Type B pancreatic cell (in vitro differentiated cells): ENCODE measurements around the gene RAG2. TPM values are rescaled to one million over a fixed set of nuclear protein-coding genes. Genes with fewer than 3 reads are reported as not detected.

Experiments
- DNase-seq: peaks from one replicate; pipeline ENCODE4 v3.0.0; 2021; ENCODE audit warnings: mixed read lengths; ENCODE audit not compliant: unreplicated experiment; ENCODE audit errors: extremely low spot score
- H3K27ac Mint-ChIP-seq: 2 replicates; pipeline ENCODE4 v1.8.0; 2021; ENCODE audit warnings: mild to moderate bottlenecking, mixed read lengths
- H3K27me3 Mint-ChIP-seq: 2 replicates; pipeline ENCODE4 v1.8.0; 2021; ENCODE audit warnings: mixed read lengths
- H3K36me3 Mint-ChIP-seq: 2 replicates; pipeline ENCODE4 v1.8.0; 2021; ENCODE audit warnings: mixed read lengths
- H3K4me1 Mint-ChIP-seq: one replicate; pipeline ENCODE4 v1.8.0; 2021; ENCODE audit warnings: mixed read lengths; ENCODE audit not compliant: unreplicated experiment
- H3K4me3 Mint-ChIP-seq: 2 replicates; pipeline ENCODE4 v1.8.0; 2021; ENCODE audit warnings: mild to moderate bottlenecking, mixed read lengths
- H3K9me3 Mint-ChIP-seq: 2 replicates; pipeline ENCODE4 v1.8.0; 2021; ENCODE audit warnings: mixed read lengths
- CTCF ChIP-seq: fragments of 200-600 bp; sonication (generic); conservative IDR thresholded peaks from 2 replicates; pipeline ENCODE4 v1.5.0; 2021; ENCODE audit warnings: antibody characterized with exemption, mild to moderate bottlenecking
- total RNA-seq: library from RNA; stranded (reverse); gene quantifications from 2 replicates; pipeline ENCODE4 v1.2.1, GENCODE V29; 2021; ENCODE audit warnings: low replicate concordance

RAG2 gene
- total RNA-seq, 1 donor from 2014 or later, result not detected

- no peaks in the 10 kb centered on the region for H3K9me3 Mint-ChIP-seq
- H3K4me3 Mint-ChIP-seq, result no peak overlapping the region
- no peak for TF ChIP-seq CTCF
- no peak overlapping the region for H3K27ac Mint-ChIP-seq
- no peaks in the 10 kb centered on the region for H3K4me1 Mint-ChIP-seq
- no peaks in the 10 kb centered on the region for H3K27me3 Mint-ChIP-seq
- H3K36me3 Mint-ChIP-seq, result peaks cover 5% of the 10 kb centered on the region
- no peak for DNase-seq
Measured at GRCh38 chr11:36609383-36609782, 11.3 kb upstream of the RAG2 start.

- H3K27ac Mint-ChIP-seq, result no peak overlapping the region
- H3K9me3 Mint-ChIP-seq, result no peaks in the 10 kb centered on the region
- H3K4me3 Mint-ChIP-seq, result no peak overlapping the region
- no peaks in the 10 kb centered on the region for H3K4me1 Mint-ChIP-seq
- H3K36me3 Mint-ChIP-seq, result peaks cover 5% of the 10 kb centered on the region
- TF ChIP-seq CTCF, result no peak
- no peak for DNase-seq
- no peaks in the 10 kb centered on the region for H3K27me3 Mint-ChIP-seq
Measured at GRCh38 chr11:36608491-36609199, 10.6 kb upstream of the RAG2 start.

GRCh38 chr11:36605221-36606216 is 7.5 kb upstream of the RAG2 start:
- no peaks in the 10 kb centered on the region for H3K4me1 Mint-ChIP-seq
- no peak overlapping the region for H3K27ac Mint-ChIP-seq
- H3K9me3 Mint-ChIP-seq, result no peaks in the 10 kb centered on the region
- H3K27me3 Mint-ChIP-seq, result no peaks in the 10 kb centered on the region
- no peak for TF ChIP-seq CTCF
- no peak overlapping the region for H3K4me3 Mint-ChIP-seq
- DNase-seq, result no peak
- no peaks in the 10 kb centered on the region for H3K36me3 Mint-ChIP-seq

GRCh38 chr11:36602135-36602534 is 4.1 kb upstream of the RAG2 start:
- H3K36me3 Mint-ChIP-seq, result no peaks in the 10 kb centered on the region
- no peak overlapping the region for H3K27ac Mint-ChIP-seq
- no peak for DNase-seq
- no peaks in the 10 kb centered on the region for H3K27me3 Mint-ChIP-seq
- H3K4me1 Mint-ChIP-seq, result no peaks in the 10 kb centered on the region
- H3K9me3 Mint-ChIP-seq, result no peaks in the 10 kb centered on the region
- H3K4me3 Mint-ChIP-seq, result no peak overlapping the region
- no peak for TF ChIP-seq CTCF

- H3K27me3 Mint-ChIP-seq, result no peaks in the 10 kb centered on the region
- H3K4me3 Mint-ChIP-seq, result no peak overlapping the region
- H3K36me3 Mint-ChIP-seq, result no peaks in the 10 kb centered on the region
- no peaks in the 10 kb centered on the region for H3K9me3 Mint-ChIP-seq
- H3K27ac Mint-ChIP-seq, result no peak overlapping the region
- no peak for TF ChIP-seq CTCF
- no peak for DNase-seq
- no peaks in the 10 kb centered on the region for H3K4me1 Mint-ChIP-seq
Measured at GRCh38 chr11:36601155-36601554, 3.1 kb upstream of the RAG2 start.
